ENCODE results near the gene JCHAIN. TPM values are rescaled to one million over a fixed set of nuclear protein-coding genes. Genes with fewer than 3 reads are reported as not detected.

Gene JCHAIN
- total RNA-seq, 1 experiment from 2014 or later: not detected

DNA sequence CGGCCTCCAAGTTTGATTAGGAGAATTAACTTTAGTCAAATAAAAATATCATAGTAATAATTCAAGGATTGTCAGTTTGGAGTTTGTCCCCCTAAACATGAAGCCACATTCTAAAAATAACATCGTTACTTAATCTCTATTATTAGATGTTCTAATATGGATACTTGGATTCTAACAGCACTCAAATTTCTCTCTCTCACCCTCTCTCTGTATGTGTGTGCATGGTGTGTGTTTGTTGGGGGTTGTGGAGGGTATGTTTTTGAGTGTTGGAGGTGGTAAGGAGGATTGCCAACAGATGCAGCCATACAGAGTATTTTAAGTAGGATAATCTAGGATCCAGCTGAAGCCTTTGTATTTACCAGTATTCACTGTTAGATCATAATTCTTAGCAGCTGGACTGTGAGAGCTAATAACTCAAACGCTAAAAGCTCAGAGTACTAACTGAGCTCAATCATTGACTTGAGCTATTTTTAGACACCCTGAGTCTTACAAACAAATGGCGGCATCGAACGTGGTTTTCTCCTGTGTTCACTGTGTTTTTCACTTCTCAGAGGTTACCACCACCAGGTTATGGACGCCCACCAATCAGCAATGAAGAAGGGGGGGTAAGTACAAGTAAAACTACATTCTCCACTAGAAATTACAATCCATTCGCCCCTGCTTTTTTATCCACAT is 28.9 kb downstream of the JCHAIN start:
- H3K27me3 ChIP-seq (ENCODE audit: control insufficient read depth, insufficient read depth, low read length): no peaks in the 10 kb centered on the region
- no peak overlapping the region for H3K4me3 ChIP-seq (ENCODE audit: insufficient read depth, low read depth, low read length)
- no peak for DNase-seq
- no peaks in the 10 kb centered on the region for H3K36me3 ChIP-seq (replicated peaks; ENCODE audit: control insufficient read depth, insufficient read depth, low read length)

DNA sequence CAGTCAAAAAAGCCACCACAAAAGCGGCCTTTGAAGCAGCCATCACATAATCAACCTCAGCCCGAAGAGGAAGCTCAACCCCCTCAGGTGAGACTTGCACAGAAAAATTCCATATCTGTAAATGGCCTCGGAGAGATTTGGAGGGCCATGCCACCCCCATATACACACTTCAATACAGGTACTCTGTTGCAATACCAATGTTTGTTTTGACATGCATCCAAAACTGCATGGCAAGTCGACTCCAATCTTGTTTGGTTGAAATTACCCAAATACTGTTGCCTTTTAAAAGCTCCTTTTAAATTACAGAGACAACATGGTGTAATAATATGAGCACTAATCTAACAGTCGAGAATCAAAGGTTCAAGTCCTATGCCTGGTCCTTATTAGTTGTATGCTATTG is 31.8 kb downstream of the JCHAIN start:
- DNase-seq: no peak
- H3K27me3 ChIP-seq (ENCODE audit: control insufficient read depth, insufficient read depth, low read length): no peaks in the 10 kb centered on the region
- H3K36me3 ChIP-seq (replicated peaks; ENCODE audit: control insufficient read depth, insufficient read depth, low read length): no peaks in the 10 kb centered on the region

GRCh38 chr4:70632028-70632427 is 34.3 kb downstream of the JCHAIN start:
- Histone ChIP-seq H3K4me3 (ENCODE audit: insufficient read depth, low read depth, low read length) (no peak overlapping the region), H3K36me3 (replicated peaks; ENCODE audit: control insufficient read depth, insufficient read depth, low read length) (no peaks in the 10 kb centered on the region), H3K27me3 (ENCODE audit: control insufficient read depth, insufficient read depth, low read length) (no peaks in the 10 kb centered on the region)
- no peak for DNase-seq

More for the DNA sequence above, 31.8 kb downstream of the JCHAIN start:
- H3K4me3 ChIP-seq (ENCODE audit: insufficient read depth, low read depth, low read length): no peak overlapping the region

GRCh38 chr4:70630162-70630561 is 36.1 kb downstream of the JCHAIN start:
- no peaks in the 10 kb centered on the region for H3K36me3 ChIP-seq (replicated peaks; ENCODE audit: control insufficient read depth, insufficient read depth, low read length)
- no peak overlapping the region for H3K4me3 ChIP-seq (ENCODE audit: insufficient read depth, low read depth, low read length)
- H3K27me3 ChIP-seq (ENCODE audit: control insufficient read depth, insufficient read depth, low read length): no peaks in the 10 kb centered on the region
- DNase-seq: no peak

DNA sequence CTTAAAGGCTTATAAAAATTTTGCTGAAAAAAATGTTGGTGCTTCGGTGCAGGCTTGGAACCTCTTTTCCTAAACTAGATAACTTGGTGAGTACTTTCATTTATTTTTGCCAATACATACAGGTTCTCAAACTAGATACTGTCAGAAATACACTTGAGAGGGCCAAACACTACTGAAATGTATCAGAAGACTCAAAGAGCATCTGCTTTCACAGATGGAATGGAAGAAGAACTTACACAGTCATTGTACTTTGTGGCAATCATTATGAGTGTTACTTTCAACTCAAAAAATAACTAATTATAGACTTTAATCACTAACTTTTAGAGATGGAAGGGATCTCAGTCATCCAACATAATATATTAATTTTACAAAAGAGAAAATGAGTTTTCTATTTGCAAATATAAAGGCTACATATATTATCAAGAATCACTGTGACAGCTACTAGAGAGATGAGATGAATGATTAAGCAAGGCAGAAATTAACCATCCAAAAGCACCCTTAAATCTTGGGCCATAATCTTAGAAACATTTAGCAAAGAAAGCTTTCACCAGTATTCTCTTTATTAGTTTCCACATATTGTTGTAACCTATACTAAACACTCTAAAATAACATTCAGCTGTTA is 36.7 kb downstream of the JCHAIN start:
- Histone ChIP-seq H3K4me3 (ENCODE audit: insufficient read depth, low read depth, low read length) (no peak overlapping the region), H3K27me3 (ENCODE audit: control insufficient read depth, insufficient read depth, low read length) (no peaks in the 10 kb centered on the region), H3K36me3 (replicated peaks; ENCODE audit: control insufficient read depth, insufficient read depth, low read length) (no peaks in the 10 kb centered on the region)
- no peak for DNase-seq

DNA sequence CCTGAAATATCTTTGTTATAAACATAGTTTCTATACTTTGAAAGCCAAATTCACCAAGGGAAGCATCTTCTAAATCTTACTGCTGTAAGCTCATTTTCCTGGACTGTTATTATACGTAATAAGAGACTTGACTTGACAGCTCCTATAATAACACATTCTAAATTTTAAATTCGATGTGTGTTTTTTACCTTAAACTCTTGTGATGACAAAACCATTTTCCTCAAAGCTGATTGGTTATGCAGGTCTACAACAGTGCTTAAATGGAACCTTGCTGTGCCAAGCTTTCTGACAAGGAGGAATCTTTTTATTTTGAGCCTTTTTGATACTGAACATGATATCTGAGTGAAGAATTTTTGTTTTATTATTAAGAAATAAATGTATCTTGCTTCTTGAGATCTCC is 37.9 kb downstream of the JCHAIN start, which contains the start of gene ENAM:
Gene ENAM (plus strand): TSS at position 301 of the 400 bp plus-strand sequence. CDS start 757 bp downstream, outside the sequence.
- DNase-seq: no peak
- no peaks in the 10 kb centered on the region for H3K36me3 ChIP-seq (replicated peaks; ENCODE audit: control insufficient read depth, insufficient read depth, low read length)
- H3K4me3 ChIP-seq (ENCODE audit: insufficient read depth, low read depth, low read length): no peak within 1 kb of the TSS
- no peaks in the 10 kb centered on the region for H3K27me3 ChIP-seq (ENCODE audit: control insufficient read depth, insufficient read depth, low read length)

- H3K36me3 ChIP-seq (replicated peaks; ENCODE audit: control insufficient read depth, insufficient read depth, low read length): no peaks in the 10 kb centered on the region
- H3K4me3 ChIP-seq (ENCODE audit: insufficient read depth, low read depth, low read length): no peak overlapping the region
- DNase-seq: no peak
- H3K27me3 ChIP-seq (ENCODE audit: control insufficient read depth, insufficient read depth, low read length): no peaks in the 10 kb centered on the region
Measured at GRCh38 chr4:70627620-70628019, 38.7 kb downstream of the JCHAIN start.

GRCh38 chr4:70624226-70624793 is 42.0 kb downstream of the JCHAIN start:
- no peaks in the 10 kb centered on the region for H3K36me3 ChIP-seq (replicated peaks; ENCODE audit: control insufficient read depth, insufficient read depth, low read length)
- H3K4me3 ChIP-seq (ENCODE audit: insufficient read depth, low read depth, low read length): no peak overlapping the region
- no peak for DNase-seq
- H3K27me3 ChIP-seq (ENCODE audit: control insufficient read depth, insufficient read depth, low read length): no peaks in the 10 kb centered on the region

- H3K36me3 ChIP-seq (replicated peaks; ENCODE audit: control insufficient read depth, insufficient read depth, low read length): no peaks in the 10 kb centered on the region
- H3K27me3 ChIP-seq (ENCODE audit: control insufficient read depth, insufficient read depth, low read length): no peaks in the 10 kb centered on the region
- no peak for DNase-seq
- H3K4me3 ChIP-seq (ENCODE audit: insufficient read depth, low read depth, low read length): no peak overlapping the region
Measured at GRCh38 chr4:70623323-70623722, 43.0 kb downstream of the JCHAIN start.

GRCh38 chr4:70619778-70620177 is 46.5 kb downstream of the JCHAIN start:
- no peaks in the 10 kb centered on the region for H3K27me3 ChIP-seq (ENCODE audit: control insufficient read depth, insufficient read depth, low read length)
- DNase-seq: no peak
- H3K36me3 ChIP-seq (replicated peaks; ENCODE audit: control insufficient read depth, insufficient read depth, low read length): no peaks in the 10 kb centered on the region
- no peak overlapping the region for H3K4me3 ChIP-seq (ENCODE audit: insufficient read depth, low read depth, low read length)

DNA sequence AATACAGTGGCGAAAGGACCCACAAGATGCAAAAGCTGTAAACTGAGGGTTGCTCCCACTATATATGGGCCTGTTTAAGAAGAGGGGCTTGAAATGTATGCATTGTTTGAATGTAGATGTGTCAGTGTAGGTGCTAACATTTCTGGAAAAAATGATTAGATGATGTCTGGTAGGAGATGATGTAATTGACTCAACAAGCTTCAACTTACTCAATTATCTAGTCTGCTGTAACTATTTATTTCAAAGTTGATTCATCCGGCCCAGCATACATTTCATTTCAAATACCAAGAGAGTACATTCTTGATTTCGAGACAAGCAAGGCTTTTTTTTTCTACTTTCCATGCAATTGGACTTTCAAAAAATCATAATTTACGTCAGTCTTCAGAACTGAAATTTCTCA is 47.0 kb downstream of the JCHAIN start:
- Histone ChIP-seq H3K4me3 (ENCODE audit: insufficient read depth, low read depth, low read length) (no peak overlapping the region), H3K27me3 (ENCODE audit: control insufficient read depth, insufficient read depth, low read length) (no peaks in the 10 kb centered on the region), H3K36me3 (replicated peaks; ENCODE audit: control insufficient read depth, insufficient read depth, low read length) (no peaks in the 10 kb centered on the region)
- no peak for DNase-seq

DNA sequence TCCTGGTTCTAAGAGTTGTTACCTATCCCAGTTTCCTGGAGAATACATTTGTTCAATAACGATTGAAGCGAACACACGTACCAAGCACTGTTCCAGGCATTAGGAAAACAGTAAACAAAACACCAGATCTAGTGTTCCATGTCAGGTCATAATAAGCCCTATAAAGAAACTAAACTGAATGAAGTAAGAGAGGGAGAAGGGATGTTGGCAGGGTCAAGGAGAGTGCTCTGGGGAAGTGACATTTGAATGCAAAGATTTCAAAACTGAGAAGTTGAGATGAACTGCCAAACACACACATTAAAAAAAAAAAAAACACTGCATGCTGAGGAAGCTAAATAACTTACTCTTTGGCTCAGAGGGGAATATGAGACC is 52.1 kb downstream of the JCHAIN start:
- Histone ChIP-seq H3K27me3 (ENCODE audit: control insufficient read depth, insufficient read depth, low read length) (no peaks in the 10 kb centered on the region), H3K36me3 (replicated peaks; ENCODE audit: control insufficient read depth, insufficient read depth, low read length) (no peaks in the 10 kb centered on the region), H3K4me3 (ENCODE audit: insufficient read depth, low read depth, low read length) (no peak overlapping the region)
- DNase-seq: no peak

DNA sequence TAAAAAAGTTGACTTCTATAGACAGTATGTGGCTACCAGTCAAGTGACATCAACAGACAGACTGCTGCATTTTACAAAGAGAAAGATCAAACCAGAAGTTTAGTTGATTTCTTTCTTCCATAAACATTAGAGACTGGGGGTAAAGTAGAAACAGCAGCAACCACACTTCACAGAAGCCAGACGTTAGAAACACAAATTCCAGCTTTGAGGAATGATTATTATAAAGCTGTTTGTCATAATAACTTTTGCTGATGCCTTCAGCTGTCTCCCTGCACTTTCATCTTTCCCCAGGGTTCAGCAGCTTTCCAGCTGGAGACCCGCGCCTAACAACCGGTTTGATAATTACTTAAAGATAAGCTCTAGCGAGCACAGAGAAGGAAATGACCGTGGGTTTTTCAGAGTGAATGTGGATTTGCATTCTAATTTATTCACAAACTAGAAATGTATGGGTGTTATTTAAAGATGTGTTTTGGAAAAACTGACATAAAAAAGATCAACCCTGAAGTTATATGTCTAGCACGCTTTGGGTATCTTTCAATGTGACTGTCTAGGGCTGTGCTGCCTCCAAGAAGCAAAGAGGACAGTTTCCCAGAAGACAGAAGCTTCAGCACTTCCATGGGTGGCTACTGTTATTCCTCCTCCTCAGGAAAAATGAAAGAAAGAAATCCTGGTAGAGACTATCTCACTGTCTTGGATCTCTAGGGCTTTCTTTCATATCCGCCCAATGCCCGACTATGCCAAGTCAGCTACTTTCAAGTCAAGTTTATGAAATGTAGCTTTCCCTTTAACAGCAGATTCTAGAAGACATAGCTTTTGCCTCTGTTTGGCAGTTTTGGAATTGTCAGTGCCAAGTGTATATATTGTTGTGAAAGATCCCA is 52.8 kb downstream of the JCHAIN start:
- Histone ChIP-seq H3K27me3 (ENCODE audit: control insufficient read depth, insufficient read depth, low read length) (no peaks in the 10 kb centered on the region), H3K36me3 (replicated peaks; ENCODE audit: control insufficient read depth, insufficient read depth, low read length) (no peaks in the 10 kb centered on the region), H3K4me3 (ENCODE audit: insufficient read depth, low read depth, low read length) (no peak overlapping the region)
- DNase-seq: no peak

DNA sequence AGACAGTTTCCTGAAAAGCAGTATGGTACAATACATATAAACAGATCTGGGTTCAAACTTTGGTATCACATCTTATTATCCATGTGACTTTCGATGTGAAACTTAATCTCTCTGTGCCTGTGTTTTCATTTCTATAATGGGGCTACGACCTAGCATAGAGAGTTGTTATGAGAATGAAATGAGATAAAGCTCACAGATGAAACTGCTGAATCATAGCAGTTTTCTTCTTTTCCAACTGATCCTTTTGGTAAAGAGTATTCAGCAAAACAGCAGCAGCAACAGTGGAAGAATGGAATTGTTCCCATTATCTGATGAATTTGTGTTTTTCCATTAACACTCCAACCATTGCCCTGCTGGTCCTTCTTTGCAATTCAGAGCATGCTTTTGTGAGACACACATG is 58.0 kb downstream of the JCHAIN start:
- no peaks in the 10 kb centered on the region for H3K27me3 ChIP-seq (ENCODE audit: control insufficient read depth, insufficient read depth, low read length)
- no peaks in the 10 kb centered on the region for H3K36me3 ChIP-seq (replicated peaks; ENCODE audit: control insufficient read depth, insufficient read depth, low read length)
- no peak overlapping the region for H3K4me3 ChIP-seq (ENCODE audit: insufficient read depth, low read depth, low read length)
- DNase-seq: no peak
